PFSK-1 (cell line): ENCODE results near the gene CES1.

ENCODE experiments used
- FOXP2 ChIP-seq: optimal IDR thresholded peaks from 2 replicates; pipeline ENCODE3; 2011; ENCODE audit warnings: borderline replicate concordance, control low read depth, inconsistent platforms; ENCODE audit not compliant: insufficient read depth; ENCODE audit errors: extremely low read length, extremely low read depth
- POLR2AphosphoS5 ChIP-seq: IDR thresholded peaks from 2 replicates; pipeline ENCODE4 v1.6.1; 2012; ENCODE audit warnings: low read depth, mild to moderate bottlenecking, control low read depth, low read length, moderate library complexity
- SIN3A ChIP-seq: IDR thresholded peaks from 2 replicates; pipeline ENCODE4 v1.6.1; 2012; ENCODE audit warnings: mild to moderate bottlenecking, low read length, moderate library complexity, borderline replicate concordance; ENCODE audit not compliant: insufficient read depth
- TAF1 ChIP-seq: IDR thresholded peaks from 2 replicates; pipeline ENCODE4 v1.6.1; 2012; ENCODE audit warnings: low read length, control low read depth, borderline replicate concordance; ENCODE audit not compliant: insufficient read depth
- TF ChIP-seq, protein P1 (sequence below), 2 experiments: IDR thresholded peaks; 2 replicates each; pipeline versions ENCODE4 v1.6.1 to v1.8.0; 2011 to 2012; ENCODE audit warnings: low read depth in 2 of 2, low read length in 2 of 2, control low read depth in 1 of 2, inconsistent platforms in 1 of 2, mild to moderate bottlenecking in 1 of 2, moderate library complexity in 1 of 2; ENCODE audit not compliant: insufficient read depth in 1 of 2

DNA sequence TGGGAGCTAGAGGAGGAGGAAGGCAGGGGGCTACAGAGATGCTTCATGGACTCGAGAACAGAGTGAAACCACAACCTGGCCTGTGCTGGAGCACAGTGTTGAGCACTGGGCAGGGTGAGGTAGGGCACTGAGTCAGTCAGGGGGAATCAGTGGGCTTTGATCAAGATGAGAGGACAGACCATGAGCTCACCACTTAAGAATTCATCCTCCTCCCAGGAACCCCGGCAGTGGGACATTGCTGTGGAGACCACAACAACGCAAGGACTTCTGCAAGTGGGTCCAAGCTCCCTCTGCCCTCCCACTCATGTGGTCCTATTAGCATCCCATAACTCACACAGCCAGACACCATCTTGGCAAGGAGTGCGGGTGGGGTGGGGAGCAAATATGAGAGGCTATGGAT lies 44.0 kb upstream of the CES1 start:
- TF ChIP-seq SIN3A (no peak), TAF1 (no peak), POLR2AphosphoS5 (no peak), FOXP2 (no peak)
- TF ChIP-seq, protein P1, sequence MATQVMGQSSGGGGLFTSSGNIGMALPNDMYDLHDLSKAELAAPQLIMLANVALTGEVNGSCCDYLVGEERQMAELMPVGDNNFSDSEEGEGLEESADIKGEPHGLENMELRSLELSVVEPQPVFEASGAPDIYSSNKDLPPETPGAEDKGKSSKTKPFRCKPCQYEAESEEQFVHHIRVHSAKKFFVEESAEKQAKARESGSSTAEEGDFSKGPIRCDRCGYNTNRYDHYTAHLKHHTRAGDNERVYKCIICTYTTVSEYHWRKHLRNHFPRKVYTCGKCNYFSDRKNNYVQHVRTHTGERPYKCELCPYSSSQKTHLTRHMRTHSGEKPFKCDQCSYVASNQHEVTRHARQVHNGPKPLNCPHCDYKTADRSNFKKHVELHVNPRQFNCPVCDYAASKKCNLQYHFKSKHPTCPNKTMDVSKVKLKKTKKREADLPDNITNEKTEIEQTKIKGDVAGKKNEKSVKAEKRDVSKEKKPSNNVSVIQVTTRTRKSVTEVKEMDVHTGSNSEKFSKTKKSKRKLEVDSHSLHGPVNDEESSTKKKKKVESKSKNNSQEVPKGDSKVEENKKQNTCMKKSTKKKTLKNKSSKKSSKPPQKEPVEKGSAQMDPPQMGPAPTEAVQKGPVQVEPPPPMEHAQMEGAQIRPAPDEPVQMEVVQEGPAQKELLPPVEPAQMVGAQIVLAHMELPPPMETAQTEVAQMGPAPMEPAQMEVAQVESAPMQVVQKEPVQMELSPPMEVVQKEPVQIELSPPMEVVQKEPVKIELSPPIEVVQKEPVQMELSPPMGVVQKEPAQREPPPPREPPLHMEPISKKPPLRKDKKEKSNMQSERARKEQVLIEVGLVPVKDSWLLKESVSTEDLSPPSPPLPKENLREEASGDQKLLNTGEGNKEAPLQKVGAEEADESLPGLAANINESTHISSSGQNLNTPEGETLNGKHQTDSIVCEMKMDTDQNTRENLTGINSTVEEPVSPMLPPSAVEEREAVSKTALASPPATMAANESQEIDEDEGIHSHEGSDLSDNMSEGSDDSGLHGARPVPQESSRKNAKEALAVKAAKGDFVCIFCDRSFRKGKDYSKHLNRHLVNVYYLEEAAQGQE (IDR thresholded peaks at IDR 0.05; ENCODE audit: insufficient read depth in 1 of 2, low read depth in 2 of 2, low read length in 2 of 2): no peak
